Measurements from ENCODE around the gene LTB4R2.
A peak's percentile ranks its signal among the peaks of the same experiment; 100 is the strongest.
"Not testable (repeated sequence)": the region's sequence is repeated elsewhere in the genome, so short reads cannot be mapped to it uniquely, and the experiment has no call there.

The LTB4R2 gene

GRCh38 chr14:24348186-24348585 lies 38.2 kb downstream of the LTB4R2 start (continued):
- TF ChIP-seq ZNF473 (tag by site-specific recombination; IDR thresholded peaks at IDR 0.05): no peak

DNA sequence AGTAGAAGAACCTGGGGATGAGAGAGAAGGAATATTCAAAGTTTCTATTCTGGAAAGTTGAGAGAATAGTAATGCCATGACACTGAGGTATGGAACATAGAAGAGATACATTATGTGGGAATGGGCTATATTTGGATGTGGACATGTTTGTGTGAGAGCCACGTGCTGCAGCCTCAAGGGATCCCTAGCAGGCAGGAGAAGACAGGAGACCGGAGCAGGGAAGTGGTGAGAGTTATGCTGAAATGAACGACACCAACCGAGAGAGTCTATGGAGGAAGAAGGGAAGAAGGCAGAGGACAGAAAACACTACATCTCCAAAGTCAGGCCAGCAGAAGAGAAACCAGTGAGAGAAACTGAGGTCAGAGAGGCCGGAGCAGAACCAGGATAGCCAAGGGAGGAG lies 39.8 kb downstream of the LTB4R2 start:
- no peaks in the 10 kb centered on the region for H3K4me1 ChIP-seq (ENCODE audit: control insufficient read depth, insufficient read depth, low read length)
- no peak overlapping the region for H3K27ac ChIP-seq (ENCODE audit: extremely low read depth, low read depth, low read length)
- H3K4me3 ChIP-seq (ENCODE audit: low read depth, low read length): no peak overlapping the region
- no peaks in the 10 kb centered on the region for H3K36me3 ChIP-seq (ENCODE audit: control insufficient read depth in 2 of 2, insufficient read depth in 1 of 2, low read length in 2 of 2)
- POLR2A ChIA-PET: no interaction called here
- H3K9me3 ChIP-seq (ENCODE audit: control insufficient read depth, insufficient read depth, low read depth, low read length): no peaks in the 10 kb centered on the region
- CTCF ChIA-PET: interaction anchor here (0.6 to 1.6 kb wide), 3 partner anchors 16 to 94 kb away, joined by 3 to 9 read pairs (median 3); partner anchors contain the start of gene CIDEB
- no peak for TF ChIP-seq MYNN (tag by site-specific recombination; IDR thresholded peaks at IDR 0.05; ENCODE audit: borderline replicate concordance)

DNA sequence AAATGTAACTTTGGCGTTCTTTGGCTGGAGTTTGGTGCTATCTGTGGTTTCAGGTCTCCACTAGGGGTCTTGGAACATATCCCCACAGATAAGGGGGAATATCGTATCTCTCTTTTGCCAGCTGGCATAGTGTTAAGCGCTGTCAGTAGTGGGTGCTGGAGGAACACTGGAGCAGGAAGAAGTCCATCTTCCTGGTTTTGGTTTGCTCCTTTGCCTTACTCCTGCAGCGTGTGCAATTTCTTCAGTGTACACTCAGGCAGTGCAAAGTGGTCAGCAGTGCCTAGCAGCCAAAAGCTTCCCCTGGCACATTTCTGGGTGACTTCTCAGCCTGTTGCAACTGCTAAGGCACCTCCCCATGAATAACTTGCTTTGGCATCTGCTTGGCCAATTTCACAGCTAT lies 41.6 kb downstream of the LTB4R2 start:
- ChIA-PET POLR2A (no interaction called here), CTCF (interaction anchor here (0.9 to 2.2 kb wide), 11 partner anchors 10 to 89 kb away, joined by 3 to 13 read pairs (median 5); partner anchors contain the start of genes ADCY4 and TGM1)
- Histone ChIP-seq H3K9me3 (ENCODE audit: control insufficient read depth, insufficient read depth, low read depth, low read length) (no peaks in the 10 kb centered on the region), H3K27ac (ENCODE audit: extremely low read depth, low read depth, low read length) (no peak overlapping the region), H3K4me3 (ENCODE audit: low read depth, low read length) (no peak overlapping the region), H3K36me3 (ENCODE audit: control insufficient read depth in 2 of 2, insufficient read depth in 1 of 2, low read length in 2 of 2) (no peaks in the 10 kb centered on the region), H3K4me1 (ENCODE audit: control insufficient read depth, insufficient read depth, low read length) (no peaks in the 10 kb centered on the region)
- peak; percentile 46; the same call in 1 of the 2 replicates for TF ChIP-seq ZNF600 (tag by site-specific recombination; IDR thresholded peaks at IDR 0.05)
- no peak for TF ChIP-seq ZIC2 (tag by site-specific recombination; IDR thresholded peaks at IDR 0.05)

- H3K4me1 ChIP-seq (ENCODE audit: control insufficient read depth, insufficient read depth, low read length): no peaks in the 10 kb centered on the region
- no peak overlapping the region for H3K27ac ChIP-seq (ENCODE audit: extremely low read depth, low read depth, low read length)
- TF ChIP-seq ZNF174 (tag by site-specific recombination; IDR thresholded peaks at IDR 0.05): no peak
- no peak for TF ChIP-seq YY2 (tag by site-specific recombination; IDR thresholded peaks at IDR 0.05)
- peak; percentile 86 for TF ChIP-seq PRDM1 (tag by site-specific recombination; IDR thresholded peaks at IDR 0.05)
- TF ChIP-seq ZNF571 (tag by site-specific recombination; IDR thresholded peaks at IDR 0.05): no peak
- no peak overlapping the region for H3K4me3 ChIP-seq (ENCODE audit: low read depth, low read length)
- no peaks in the 10 kb centered on the region for H3K9me3 ChIP-seq (ENCODE audit: control insufficient read depth, insufficient read depth, low read depth, low read length)
- ChIA-PET POLR2A (no interaction called here), CTCF (interaction anchor here (2.1 kb wide), 1 partner anchor 20 kb away, joined by 8 read pairs; no protein-coding TSS in a partner anchor)
- H3K36me3 ChIP-seq (ENCODE audit: control insufficient read depth in 2 of 2, insufficient read depth in 1 of 2, low read length in 2 of 2): no peaks in the 10 kb centered on the region
Observed at GRCh38 chr14:24353559-24354481, 43.9 kb downstream of the LTB4R2 start.

GRCh38 chr14:24354482-24354825 lies 44.5 kb downstream of the LTB4R2 start:
- H3K4me1 ChIP-seq (ENCODE audit: control insufficient read depth, insufficient read depth, low read length); POLR2A ChIA-PET; H3K9me3 ChIP-seq (ENCODE audit: control insufficient read depth, insufficient read depth, low read depth, low read length); H3K4me3 ChIP-seq (ENCODE audit: low read depth, low read length); H3K27ac ChIP-seq (ENCODE audit: extremely low read depth, low read depth, low read length); H3K36me3 ChIP-seq (ENCODE audit: control insufficient read depth in 2 of 2, insufficient read depth in 1 of 2, low read length in 2 of 2): not testable (repeated sequence)
- CTCF ChIA-PET: interaction anchor here (2.1 kb wide), 1 partner anchor 21 kb away, joined by 8 read pairs; no protein-coding TSS in a partner anchor

- Histone ChIP-seq H3K36me3 (ENCODE audit: control insufficient read depth in 2 of 2, insufficient read depth in 1 of 2, low read length in 2 of 2) (no peaks in the 10 kb centered on the region), H3K4me1 (ENCODE audit: control insufficient read depth, insufficient read depth, low read length) (no peaks in the 10 kb centered on the region), H3K4me3 (ENCODE audit: low read depth, low read length) (no peak overlapping the region), H3K27ac (ENCODE audit: extremely low read depth, low read depth, low read length) (no peak overlapping the region), H3K9me3 (ENCODE audit: control insufficient read depth, insufficient read depth, low read depth, low read length) (no peaks in the 10 kb centered on the region)
- POLR2A ChIA-PET: no interaction called here
- CTCF ChIA-PET: interaction anchor here (1.0 to 2.1 kb wide), 2 partner anchors 22 to 77 kb away, joined by 4 to 8 read pairs; no protein-coding TSS in a partner anchor
- TF ChIP-seq ZNF214 (tag by site-specific recombination; IDR thresholded peaks at IDR 0.05; ENCODE audit: borderline replicate concordance) (no peak), KLF10 (tag by site-specific recombination; IDR thresholded peaks at IDR 0.05) (no peak), ZFP3 (tag by site-specific recombination; IDR thresholded peaks at IDR 0.05; ENCODE audit: low read depth) (no peak), REPIN1 (tag by site-specific recombination; IDR thresholded peaks at IDR 0.05; ENCODE audit: low read depth) (no peak), MYNN (tag by site-specific recombination; IDR thresholded peaks at IDR 0.05; ENCODE audit: borderline replicate concordance) (no peak), ZNF658 (tag by site-specific recombination; IDR thresholded peaks at IDR 0.05) (no peak), ZNF548 (tag by site-specific recombination; IDR thresholded peaks at IDR 0.05) (no peak), ZFP69B (tag by site-specific recombination; IDR thresholded peaks at IDR 0.05) (no peak)
- TF ChIP-seq, protein P1, sequence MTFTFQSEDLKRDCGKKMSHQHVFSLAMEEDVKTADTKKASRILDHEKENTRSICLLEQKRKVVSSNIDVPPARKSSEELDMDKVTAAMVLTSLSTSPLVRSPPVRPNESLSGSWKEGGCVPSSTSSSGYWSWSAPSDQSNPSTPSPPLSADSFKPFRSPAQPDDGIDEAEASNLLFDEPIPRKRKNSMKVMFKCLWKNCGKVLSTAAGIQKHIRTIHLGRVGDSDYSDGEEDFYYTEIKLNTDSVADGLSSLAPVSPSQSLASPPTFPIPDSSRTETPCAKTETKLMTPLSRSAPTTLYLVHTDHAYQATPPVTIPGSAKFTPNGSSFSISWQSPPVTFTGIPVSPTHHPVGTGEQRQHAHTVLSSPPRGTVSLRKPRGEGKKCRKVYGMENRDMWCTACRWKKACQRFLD (tag by site-specific recombination; IDR thresholded peaks at IDR 0.05): no peak
- TF ChIP-seq, protein P2, sequence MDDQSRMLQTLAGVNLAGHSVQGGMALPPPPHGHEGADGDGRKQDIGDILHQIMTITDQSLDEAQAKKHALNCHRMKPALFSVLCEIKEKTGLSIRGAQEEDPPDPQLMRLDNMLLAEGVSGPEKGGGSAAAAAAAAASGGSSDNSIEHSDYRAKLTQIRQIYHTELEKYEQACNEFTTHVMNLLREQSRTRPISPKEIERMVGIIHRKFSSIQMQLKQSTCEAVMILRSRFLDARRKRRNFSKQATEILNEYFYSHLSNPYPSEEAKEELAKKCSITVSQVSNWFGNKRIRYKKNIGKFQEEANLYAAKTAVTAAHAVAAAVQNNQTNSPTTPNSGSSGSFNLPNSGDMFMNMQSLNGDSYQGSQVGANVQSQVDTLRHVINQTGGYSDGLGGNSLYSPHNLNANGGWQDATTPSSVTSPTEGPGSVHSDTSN (CRISPR knock-in tag; IDR thresholded peaks at IDR 0.05): no peak
- TF ChIP-seq, protein P3, sequence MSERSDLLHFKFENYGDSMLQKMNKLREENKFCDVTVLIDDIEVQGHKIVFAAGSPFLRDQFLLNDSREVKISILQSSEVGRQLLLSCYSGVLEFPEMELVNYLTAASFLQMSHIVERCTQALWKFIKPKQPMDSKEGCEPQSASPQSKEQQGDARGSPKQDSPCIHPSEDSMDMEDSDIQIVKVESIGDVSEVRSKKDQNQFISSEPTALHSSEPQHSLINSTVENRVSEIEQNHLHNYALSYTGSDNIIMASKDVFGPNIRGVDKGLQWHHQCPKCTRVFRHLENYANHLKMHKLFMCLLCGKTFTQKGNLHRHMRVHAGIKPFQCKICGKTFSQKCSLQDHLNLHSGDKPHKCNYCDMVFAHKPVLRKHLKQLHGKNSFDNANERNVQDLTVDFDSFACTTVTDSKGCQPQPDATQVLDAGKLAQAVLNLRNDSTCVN (tag by site-specific recombination; optimal IDR thresholded peaks at IDR 0.05): no peak
Observed at GRCh38 chr14:24355009-24355408, 45.1 kb downstream of the LTB4R2 start.
